ENCODE data around the gene MRPS12. TPM values are rescaled to one million over a fixed set of nuclear protein-coding genes. Genes with fewer than 3 reads are reported as not detected.

Gene MRPS12
- total RNA-seq, 1 experiment from 2014 or later, result 88.0 TPM

GRCh38 chr19:38890686-38891085, 40.1 kb upstream of the MRPS12 start:
- no peaks in the 10 kb centered on the region; the same call in 1 of the 2 replicates for H3K27me3 Mint-ChIP-seq (ENCODE audit: low read depth)
- H3K4me3 Mint-ChIP-seq, result no peak overlapping the region
- no peak overlapping the region for H3K27ac Mint-ChIP-seq
- DNase-seq (ENCODE audit: low spot score), result no peak
- H3K4me1 Mint-ChIP-seq, result no peaks in the 10 kb centered on the region
- no peaks in the 10 kb centered on the region for H3K36me3 Mint-ChIP-seq
- POLR2A ChIA-PET, result no interaction called here
- no peaks in the 10 kb centered on the region for H3K9me3 Mint-ChIP-seq
- CTCF ChIA-PET, result interaction anchor here (0.6 kb wide), 1 partner anchor 106 kb away, joined by 3 read pairs; no protein-coding TSS in a partner anchor
- no peak for ATAC-seq
- TF ChIP-seq ARID4B (CRISPR knock-in tag; IDR thresholded peaks at IDR 0.05; ENCODE audit: borderline replicate concordance) (no peak), FOXP1 (CRISPR knock-in tag; IDR thresholded peaks at IDR 0.05; ENCODE audit: borderline replicate concordance) (no peak), CREB1 (CRISPR knock-in tag; IDR thresholded peaks at IDR 0.05) (no peak), ATF1 (CRISPR knock-in tag; IDR thresholded peaks at IDR 0.05) (no peak), MYBL2 (CRISPR knock-in tag; IDR thresholded peaks at IDR 0.05) (no peak), SOX15 (CRISPR knock-in tag; IDR thresholded peaks at IDR 0.05) (no peak), SP1 (CRISPR knock-in tag; conservative IDR thresholded peaks at IDR 0.05) (no peak), PRDM15 (CRISPR knock-in tag; IDR thresholded peaks at IDR 0.05) (no peak), ZNF425 (CRISPR knock-in tag; conservative IDR thresholded peaks at IDR 0.05) (no peak)
- TF ChIP-seq, protein P1, sequence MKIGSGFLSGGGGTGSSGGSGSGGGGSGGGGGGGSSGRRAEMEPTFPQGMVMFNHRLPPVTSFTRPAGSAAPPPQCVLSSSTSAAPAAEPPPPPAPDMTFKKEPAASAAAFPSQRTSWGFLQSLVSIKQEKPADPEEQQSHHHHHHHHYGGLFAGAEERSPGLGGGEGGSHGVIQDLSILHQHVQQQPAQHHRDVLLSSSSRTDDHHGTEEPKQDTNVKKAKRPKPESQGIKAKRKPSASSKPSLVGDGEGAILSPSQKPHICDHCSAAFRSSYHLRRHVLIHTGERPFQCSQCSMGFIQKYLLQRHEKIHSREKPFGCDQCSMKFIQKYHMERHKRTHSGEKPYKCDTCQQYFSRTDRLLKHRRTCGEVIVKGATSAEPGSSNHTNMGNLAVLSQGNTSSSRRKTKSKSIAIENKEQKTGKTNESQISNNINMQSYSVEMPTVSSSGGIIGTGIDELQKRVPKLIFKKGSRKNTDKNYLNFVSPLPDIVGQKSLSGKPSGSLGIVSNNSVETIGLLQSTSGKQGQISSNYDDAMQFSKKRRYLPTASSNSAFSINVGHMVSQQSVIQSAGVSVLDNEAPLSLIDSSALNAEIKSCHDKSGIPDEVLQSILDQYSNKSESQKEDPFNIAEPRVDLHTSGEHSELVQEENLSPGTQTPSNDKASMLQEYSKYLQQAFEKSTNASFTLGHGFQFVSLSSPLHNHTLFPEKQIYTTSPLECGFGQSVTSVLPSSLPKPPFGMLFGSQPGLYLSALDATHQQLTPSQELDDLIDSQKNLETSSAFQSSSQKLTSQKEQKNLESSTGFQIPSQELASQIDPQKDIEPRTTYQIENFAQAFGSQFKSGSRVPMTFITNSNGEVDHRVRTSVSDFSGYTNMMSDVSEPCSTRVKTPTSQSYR (CRISPR knock-in tag; IDR thresholded peaks at IDR 0.05), result no peak
- TF ChIP-seq, protein P2, sequence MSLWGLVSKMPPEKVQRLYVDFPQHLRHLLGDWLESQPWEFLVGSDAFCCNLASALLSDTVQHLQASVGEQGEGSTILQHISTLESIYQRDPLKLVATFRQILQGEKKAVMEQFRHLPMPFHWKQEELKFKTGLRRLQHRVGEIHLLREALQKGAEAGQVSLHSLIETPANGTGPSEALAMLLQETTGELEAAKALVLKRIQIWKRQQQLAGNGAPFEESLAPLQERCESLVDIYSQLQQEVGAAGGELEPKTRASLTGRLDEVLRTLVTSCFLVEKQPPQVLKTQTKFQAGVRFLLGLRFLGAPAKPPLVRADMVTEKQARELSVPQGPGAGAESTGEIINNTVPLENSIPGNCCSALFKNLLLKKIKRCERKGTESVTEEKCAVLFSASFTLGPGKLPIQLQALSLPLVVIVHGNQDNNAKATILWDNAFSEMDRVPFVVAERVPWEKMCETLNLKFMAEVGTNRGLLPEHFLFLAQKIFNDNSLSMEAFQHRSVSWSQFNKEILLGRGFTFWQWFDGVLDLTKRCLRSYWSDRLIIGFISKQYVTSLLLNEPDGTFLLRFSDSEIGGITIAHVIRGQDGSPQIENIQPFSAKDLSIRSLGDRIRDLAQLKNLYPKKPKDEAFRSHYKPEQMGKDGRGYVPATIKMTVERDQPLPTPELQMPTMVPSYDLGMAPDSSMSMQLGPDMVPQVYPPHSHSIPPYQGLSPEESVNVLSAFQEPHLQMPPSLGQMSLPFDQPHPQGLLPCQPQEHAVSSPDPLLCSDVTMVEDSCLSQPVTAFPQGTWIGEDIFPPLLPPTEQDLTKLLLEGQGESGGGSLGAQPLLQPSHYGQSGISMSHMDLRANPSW (CRISPR knock-in tag; conservative IDR thresholded peaks at IDR 0.05; ENCODE audit: low read depth), result no peak
- TF ChIP-seq, protein P3, sequence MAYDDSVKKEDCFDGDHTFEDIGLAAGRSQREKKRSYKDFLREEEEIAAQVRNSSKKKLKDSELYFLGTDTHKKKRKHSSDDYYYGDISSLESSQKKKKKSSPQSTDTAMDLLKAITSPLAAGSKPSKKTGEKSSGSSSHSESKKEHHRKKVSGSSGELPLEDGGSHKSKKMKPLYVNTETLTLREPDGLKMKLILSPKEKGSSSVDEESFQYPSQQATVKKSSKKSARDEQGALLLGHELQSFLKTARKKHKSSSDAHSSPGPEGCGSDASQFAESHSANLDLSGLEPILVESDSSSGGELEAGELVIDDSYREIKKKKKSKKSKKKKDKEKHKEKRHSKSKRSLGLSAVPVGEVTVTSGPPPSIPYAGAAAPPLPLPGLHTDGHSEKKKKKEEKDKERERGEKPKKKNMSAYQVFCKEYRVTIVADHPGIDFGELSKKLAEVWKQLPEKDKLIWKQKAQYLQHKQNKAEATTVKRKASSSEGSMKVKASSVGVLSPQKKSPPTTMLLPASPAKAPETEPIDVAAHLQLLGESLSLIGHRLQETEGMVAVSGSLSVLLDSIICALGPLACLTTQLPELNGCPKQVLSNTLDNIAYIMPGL (CRISPR knock-in tag; IDR thresholded peaks at IDR 0.05), result no peak
- TF ChIP-seq, protein P4, sequence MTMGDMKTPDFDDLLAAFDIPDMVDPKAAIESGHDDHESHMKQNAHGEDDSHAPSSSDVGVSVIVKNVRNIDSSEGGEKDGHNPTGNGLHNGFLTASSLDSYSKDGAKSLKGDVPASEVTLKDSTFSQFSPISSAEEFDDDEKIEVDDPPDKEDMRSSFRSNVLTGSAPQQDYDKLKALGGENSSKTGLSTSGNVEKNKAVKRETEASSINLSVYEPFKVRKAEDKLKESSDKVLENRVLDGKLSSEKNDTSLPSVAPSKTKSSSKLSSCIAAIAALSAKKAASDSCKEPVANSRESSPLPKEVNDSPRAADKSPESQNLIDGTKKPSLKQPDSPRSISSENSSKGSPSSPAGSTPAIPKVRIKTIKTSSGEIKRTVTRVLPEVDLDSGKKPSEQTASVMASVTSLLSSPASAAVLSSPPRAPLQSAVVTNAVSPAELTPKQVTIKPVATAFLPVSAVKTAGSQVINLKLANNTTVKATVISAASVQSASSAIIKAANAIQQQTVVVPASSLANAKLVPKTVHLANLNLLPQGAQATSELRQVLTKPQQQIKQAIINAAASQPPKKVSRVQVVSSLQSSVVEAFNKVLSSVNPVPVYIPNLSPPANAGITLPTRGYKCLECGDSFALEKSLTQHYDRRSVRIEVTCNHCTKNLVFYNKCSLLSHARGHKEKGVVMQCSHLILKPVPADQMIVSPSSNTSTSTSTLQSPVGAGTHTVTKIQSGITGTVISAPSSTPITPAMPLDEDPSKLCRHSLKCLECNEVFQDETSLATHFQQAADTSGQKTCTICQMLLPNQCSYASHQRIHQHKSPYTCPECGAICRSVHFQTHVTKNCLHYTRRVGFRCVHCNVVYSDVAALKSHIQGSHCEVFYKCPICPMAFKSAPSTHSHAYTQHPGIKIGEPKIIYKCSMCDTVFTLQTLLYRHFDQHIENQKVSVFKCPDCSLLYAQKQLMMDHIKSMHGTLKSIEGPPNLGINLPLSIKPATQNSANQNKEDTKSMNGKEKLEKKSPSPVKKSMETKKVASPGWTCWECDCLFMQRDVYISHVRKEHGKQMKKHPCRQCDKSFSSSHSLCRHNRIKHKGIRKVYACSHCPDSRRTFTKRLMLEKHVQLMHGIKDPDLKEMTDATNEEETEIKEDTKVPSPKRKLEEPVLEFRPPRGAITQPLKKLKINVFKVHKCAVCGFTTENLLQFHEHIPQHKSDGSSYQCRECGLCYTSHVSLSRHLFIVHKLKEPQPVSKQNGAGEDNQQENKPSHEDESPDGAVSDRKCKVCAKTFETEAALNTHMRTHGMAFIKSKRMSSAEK (CRISPR knock-in tag; IDR thresholded peaks at IDR 0.05; ENCODE audit: borderline replicate concordance), result no peak

All from WTC11 (cell line).